Right lobe of liver (tissue), 4 donors: ENCODE data around the gene EPGN.

Experiments used
- CTCF ChIP-seq, 4 donors: fragments of 200-600 bp in 3 of 4; fragments of 450-650 bp in 1 of 4; IDR thresholded peaks; one replicate each; pipeline versions ENCODE4 v1.5.1 to v1.8.0; 2016 to 2022; ENCODE audit warnings: antibody characterized with exemption in 4 of 4, mild to moderate bottlenecking in 2 of 4
- POLR2A ChIP-seq: fragments of 450-650 bp; IDR thresholded peaks from one replicate; pipeline ENCODE4 v1.6.1; 2017; ENCODE audit warnings: antibody characterized with exemption, mild to moderate bottlenecking
- donor health status: DM: no; HTN: no; CAD: no.
- donor health status: DM: no; HTN: no; CAD: no.
- donor health status: DM: no; HTN: yes; CAD: no.

GRCh38 chr4:74357965-74358364 is 49.7 kb downstream of the EPGN start:
- no peak for TF ChIP-seq CTCF (IDR thresholded peaks at IDR 0.05)
- no peak for TF ChIP-seq POLR2A
